RWPE2 (cell line): ENCODE measurements around the gene CASQ2.
A peak's percentile ranks its signal among the peaks of the same experiment; 100 is the strongest.

Experiments used
- ATAC-seq: fragments of 200-7000 bp; cut with Tn5 transposase; 3 replicates; pipeline ENCODE4 v1.9.1; 2021; ENCODE audit warnings: low read depth
- DNase-seq: peaks from one replicate; pipeline ENCODE4 v3.0.0-alpha.2; 2020; ENCODE audit warnings: low spot score
- H3K27ac ChIP-seq: fragments of 450-650 bp; 2 replicates; pipeline ENCODE4 v1.5.1; 2017; ENCODE audit warnings: mild to moderate bottlenecking; ENCODE audit not compliant: poor library complexity, severe bottlenecking
- H3K27me3 ChIP-seq: fragments of 250-450 bp; sonication (Bioruptor Pico); 2 replicates; pipeline ENCODE4 v1.5.1; 2021; ENCODE audit warnings: mild to moderate bottlenecking, moderate library complexity; ENCODE audit not compliant: insufficient read depth, poor library complexity, severe bottlenecking
- H3K36me3 ChIP-seq: fragments of 250-450 bp; sonication (Bioruptor Pico); 2 replicates; pipeline ENCODE4 v1.5.1; 2020; ENCODE audit warnings: low read depth, mild to moderate bottlenecking, moderate library complexity
- H3K4me1 ChIP-seq: fragments of 250-450 bp; sonication (Bioruptor Pico); 2 replicates; pipeline ENCODE4 v1.5.1; 2021; ENCODE audit warnings: mild to moderate bottlenecking, moderate library complexity; ENCODE audit not compliant: insufficient read depth, poor library complexity, severe bottlenecking
- H3K4me3 ChIP-seq: fragments of 250-450 bp; sonication (Bioruptor Pico); 2 replicates; pipeline ENCODE4 v1.5.1; 2021; ENCODE audit warnings: mild to moderate bottlenecking, moderate library complexity; ENCODE audit not compliant: severe bottlenecking
- H3K9me3 ChIP-seq: fragments of 250-450 bp; sonication (Bioruptor Pico); 2 replicates; pipeline ENCODE4 v1.5.1; 2021; ENCODE audit warnings: mild to moderate bottlenecking, moderate library complexity; ENCODE audit not compliant: severe bottlenecking
- TF ChIP-seq, protein P1 (sequence below): fragments of 450-650 bp; IDR thresholded peaks from one replicate; pipeline ENCODE4 v1.5.1; 2017; ENCODE audit warnings: mild to moderate bottlenecking, moderate library complexity; ENCODE audit not compliant: poor library complexity, severe bottlenecking

Gene CASQ2

DNA sequence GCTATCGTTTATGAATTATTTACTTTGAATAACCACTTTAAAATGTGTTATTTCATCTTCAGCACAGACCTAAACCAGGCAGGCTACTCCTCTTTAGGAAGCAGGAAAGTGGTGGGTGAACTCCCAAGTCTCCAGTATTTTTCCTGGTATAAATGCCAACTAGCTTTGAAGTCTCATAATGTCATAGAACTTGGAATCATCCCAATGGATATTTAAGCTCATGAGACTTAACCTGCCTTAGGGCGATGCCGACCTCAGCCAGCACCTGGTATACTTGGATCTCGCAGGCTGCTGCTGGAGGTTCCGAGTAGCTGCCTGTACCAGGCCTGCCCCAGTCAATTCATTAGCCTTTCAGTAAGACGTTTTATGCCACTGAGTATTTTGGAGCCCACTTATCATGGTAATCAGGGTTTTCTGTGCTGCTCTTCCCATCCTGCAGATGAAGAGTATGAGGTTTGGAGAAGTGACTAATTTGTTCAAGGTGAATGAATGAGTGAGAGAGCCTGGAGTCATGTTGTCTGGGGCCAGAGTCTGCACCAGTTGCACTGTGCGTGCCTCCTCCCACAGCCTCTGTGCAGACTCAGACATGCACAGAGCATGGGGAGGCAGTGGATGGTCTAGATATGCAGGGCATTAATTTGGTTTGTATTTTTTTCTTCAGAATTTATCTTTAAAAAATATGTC lies 91.9 kb downstream of the CASQ2 start:
- no peaks in the 10 kb centered on the region for H3K27me3 ChIP-seq
- no peak overlapping the region for H3K4me3 ChIP-seq
- H3K9me3 ChIP-seq, result no peaks in the 10 kb centered on the region
- no peak for DNase-seq
- TF ChIP-seq, protein P1, sequence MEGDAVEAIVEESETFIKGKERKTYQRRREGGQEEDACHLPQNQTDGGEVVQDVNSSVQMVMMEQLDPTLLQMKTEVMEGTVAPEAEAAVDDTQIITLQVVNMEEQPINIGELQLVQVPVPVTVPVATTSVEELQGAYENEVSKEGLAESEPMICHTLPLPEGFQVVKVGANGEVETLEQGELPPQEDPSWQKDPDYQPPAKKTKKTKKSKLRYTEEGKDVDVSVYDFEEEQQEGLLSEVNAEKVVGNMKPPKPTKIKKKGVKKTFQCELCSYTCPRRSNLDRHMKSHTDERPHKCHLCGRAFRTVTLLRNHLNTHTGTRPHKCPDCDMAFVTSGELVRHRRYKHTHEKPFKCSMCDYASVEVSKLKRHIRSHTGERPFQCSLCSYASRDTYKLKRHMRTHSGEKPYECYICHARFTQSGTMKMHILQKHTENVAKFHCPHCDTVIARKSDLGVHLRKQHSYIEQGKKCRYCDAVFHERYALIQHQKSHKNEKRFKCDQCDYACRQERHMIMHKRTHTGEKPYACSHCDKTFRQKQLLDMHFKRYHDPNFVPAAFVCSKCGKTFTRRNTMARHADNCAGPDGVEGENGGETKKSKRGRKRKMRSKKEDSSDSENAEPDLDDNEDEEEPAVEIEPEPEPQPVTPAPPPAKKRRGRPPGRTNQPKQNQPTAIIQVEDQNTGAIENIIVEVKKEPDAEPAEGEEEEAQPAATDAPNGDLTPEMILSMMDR, result no peak
- no peak for ATAC-seq
- H3K27ac ChIP-seq, result no peak overlapping the region
- H3K4me1 ChIP-seq, result peaks cover 14% of the 10 kb centered on the region
- peaks cover 7% of the 10 kb centered on the region for H3K36me3 ChIP-seq

- H3K36me3 ChIP-seq, result peaks cover 31% of the 10 kb centered on the region
- no peak for ATAC-seq
- H3K4me1 ChIP-seq, result peaks cover 36% of the 10 kb centered on the region
- DNase-seq, result no peak
- peaks cover 4% of the 10 kb centered on the region for H3K9me3 ChIP-seq
- no peaks in the 10 kb centered on the region for H3K27me3 ChIP-seq
- no peak overlapping the region for H3K4me3 ChIP-seq
- peak overlapping the region; percentile 81 for H3K27ac ChIP-seq
- TF ChIP-seq, protein P1, result no peak
Observed at GRCh38 chr1:115672224-115673009, 96.1 kb downstream of the CASQ2 start.

GRCh38 chr1:115671176-115671934 lies 97.2 kb downstream of the CASQ2 start:
- H3K27ac ChIP-seq, result peak overlapping the region; percentile 81
- TF ChIP-seq, protein P1, result peak; percentile 14
- no peak overlapping the region for H3K4me3 ChIP-seq
- no peaks in the 10 kb centered on the region for H3K27me3 ChIP-seq
- peaks cover 4% of the 10 kb centered on the region for H3K9me3 ChIP-seq
- peaks cover 36% of the 10 kb centered on the region for H3K4me1 ChIP-seq
- DNase-seq, result peak; percentile 80
- ATAC-seq, result peak; percentile 94
- H3K36me3 ChIP-seq, result peaks cover 36% of the 10 kb centered on the region

GRCh38 chr1:115670476-115671175 lies 97.9 kb downstream of the CASQ2 start:
- ATAC-seq, result no peak
- no peak for DNase-seq
- Histone ChIP-seq H3K9me3 (peaks cover 4% of the 10 kb centered on the region), H3K4me1 (peaks cover 33% of the 10 kb centered on the region), H3K4me3 (no peak overlapping the region), H3K27ac (peak overlapping the region; percentile 81), H3K27me3 (no peaks in the 10 kb centered on the region), H3K36me3 (peaks cover 35% of the 10 kb centered on the region)
- TF ChIP-seq, protein P1, result no peak
